GM15510 (cell line): ENCODE results near the gene ATXN1.

ENCODE experiments used
- POLR2A ChIP-seq: IDR thresholded peaks from 3 replicates; pipeline ENCODE4 v1.6.1; 2011; ENCODE audit warnings: borderline replicate concordance; ENCODE audit not compliant: insufficient read length; ENCODE audit errors: extremely low read depth

The ATXN1 gene

GRCh38 chr6:16265351-16266341, 495.6 kb downstream of the ATXN1 start:
- no peak for TF ChIP-seq POLR2A

- no peak for TF ChIP-seq POLR2A
Observed at GRCh38 chr6:16264785-16265184, 496.5 kb downstream of the ATXN1 start.

GRCh38 chr6:16258709-16259075, 502.6 kb downstream of the ATXN1 start:
- TF ChIP-seq POLR2A = no peak

GRCh38 chr6:16257999-16258708, 503.1 kb downstream of the ATXN1 start:
- no peak for TF ChIP-seq POLR2A

- TF ChIP-seq POLR2A = no peak
Observed at GRCh38 chr6:16256781-16257180, 504.5 kb downstream of the ATXN1 start.

GRCh38 chr6:16254535-16254934, 506.7 kb downstream of the ATXN1 start:
- TF ChIP-seq POLR2A = no peak

GRCh38 chr6:16253399-16254144, 507.7 kb downstream of the ATXN1 start:
- TF ChIP-seq POLR2A = no peak

- no peak for TF ChIP-seq POLR2A
Observed at GRCh38 chr6:16252686-16253299, 508.5 kb downstream of the ATXN1 start.

- TF ChIP-seq POLR2A = no peak
Observed at GRCh38 chr6:16251706-16252105, 509.6 kb downstream of the ATXN1 start.

- no peak for TF ChIP-seq POLR2A
Observed at GRCh38 chr6:16249971-16250370, 511.3 kb downstream of the ATXN1 start.
